GM18507 (cell line): ENCODE data around the gene MIEF1.
A peak's percentile ranks its signal among the peaks of the same experiment; 100 is the strongest.

Source experiments
- DNase-seq: peaks from one replicate; pipeline ENCODE4 v3.0.0; 2011; ENCODE audit warnings: low read depth; ENCODE audit not compliant: insufficient read length; ENCODE audit errors: extremely low spot score
- FAIRE-seq: peaks from 2 replicates; lab custom pipeline; 2011; peaks lifted over from hg19 to GRCh38; lab: Jason Lieb, UNC

Gene MIEF1

GRCh38 chr22:39502109-39502788 lies at the start of gene MIEF1:
MIEF1 (plus strand) TSS chr22:39502290; CDS start chr22:39511295, 9,005 bp downstream.
- FAIRE-seq: peak; percentile 99
- DNase-seq: peak; percentile 95

GRCh38 chr22:39452740-39453040 lies 49.4 kb upstream of the MIEF1 start:
- FAIRE-seq (no peak), DNase-seq (no peak)

GRCh38 chr22:39453765-39454378 lies 48.2 kb upstream of the MIEF1 start:
- FAIRE-seq: no peak
- DNase-seq: no peak

DNA sequence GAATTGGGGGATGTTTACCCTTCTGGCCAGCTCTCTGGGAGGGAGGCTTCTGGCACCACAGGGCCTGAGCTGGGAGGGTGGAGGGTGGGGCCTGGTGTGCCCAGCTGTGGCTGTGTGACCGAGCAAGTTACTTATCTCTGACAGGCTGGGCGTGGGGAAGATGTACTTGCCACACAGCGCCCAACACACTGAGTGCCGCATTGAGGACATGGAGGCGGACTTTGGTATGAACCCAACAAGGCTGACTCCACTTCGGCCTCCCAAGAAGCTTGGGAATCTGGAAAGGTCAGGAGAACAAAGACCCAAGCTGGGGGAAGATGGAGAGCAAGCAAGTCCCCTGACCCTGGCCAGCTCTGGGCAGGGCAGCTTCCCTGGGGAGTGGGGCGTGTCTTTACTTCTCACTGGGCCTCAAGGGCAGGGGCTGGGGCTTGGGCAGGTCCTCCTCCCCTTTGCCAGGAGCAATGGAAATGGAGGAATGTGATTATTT lies 47.7 kb upstream of the MIEF1 start:
- no peak for DNase-seq
- no peak for FAIRE-seq

GRCh38 chr22:39456522-39457197 lies 45.4 kb upstream of the MIEF1 start, which contains the start of gene MGAT3:
MGAT3 (plus strand) TSS chr22:39457012; CDS start chr22:39487348, 30,336 bp downstream.
- FAIRE-seq (no peak), DNase-seq (no peak)

DNA sequence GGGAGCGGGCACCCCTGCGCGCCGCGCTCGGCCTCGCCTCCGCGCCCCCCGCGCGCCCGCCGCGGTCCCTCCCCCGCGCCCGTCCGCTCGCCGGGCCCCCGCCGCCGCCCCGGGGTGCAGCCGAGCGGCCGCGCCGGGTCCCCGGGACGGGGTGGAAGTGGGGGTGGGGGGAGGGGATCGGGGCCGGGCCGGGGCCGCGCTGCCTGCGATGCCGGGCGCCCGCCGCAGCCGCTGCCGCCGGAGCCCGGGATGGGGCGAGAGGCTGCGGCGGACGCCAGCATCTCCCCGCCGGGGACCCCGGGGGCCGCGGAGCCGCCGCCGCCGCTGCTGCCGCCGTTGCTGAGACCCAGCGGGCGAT lies 44.9 kb upstream of the MIEF1 start:
- FAIRE-seq (no peak), DNase-seq (no peak)

DNA sequence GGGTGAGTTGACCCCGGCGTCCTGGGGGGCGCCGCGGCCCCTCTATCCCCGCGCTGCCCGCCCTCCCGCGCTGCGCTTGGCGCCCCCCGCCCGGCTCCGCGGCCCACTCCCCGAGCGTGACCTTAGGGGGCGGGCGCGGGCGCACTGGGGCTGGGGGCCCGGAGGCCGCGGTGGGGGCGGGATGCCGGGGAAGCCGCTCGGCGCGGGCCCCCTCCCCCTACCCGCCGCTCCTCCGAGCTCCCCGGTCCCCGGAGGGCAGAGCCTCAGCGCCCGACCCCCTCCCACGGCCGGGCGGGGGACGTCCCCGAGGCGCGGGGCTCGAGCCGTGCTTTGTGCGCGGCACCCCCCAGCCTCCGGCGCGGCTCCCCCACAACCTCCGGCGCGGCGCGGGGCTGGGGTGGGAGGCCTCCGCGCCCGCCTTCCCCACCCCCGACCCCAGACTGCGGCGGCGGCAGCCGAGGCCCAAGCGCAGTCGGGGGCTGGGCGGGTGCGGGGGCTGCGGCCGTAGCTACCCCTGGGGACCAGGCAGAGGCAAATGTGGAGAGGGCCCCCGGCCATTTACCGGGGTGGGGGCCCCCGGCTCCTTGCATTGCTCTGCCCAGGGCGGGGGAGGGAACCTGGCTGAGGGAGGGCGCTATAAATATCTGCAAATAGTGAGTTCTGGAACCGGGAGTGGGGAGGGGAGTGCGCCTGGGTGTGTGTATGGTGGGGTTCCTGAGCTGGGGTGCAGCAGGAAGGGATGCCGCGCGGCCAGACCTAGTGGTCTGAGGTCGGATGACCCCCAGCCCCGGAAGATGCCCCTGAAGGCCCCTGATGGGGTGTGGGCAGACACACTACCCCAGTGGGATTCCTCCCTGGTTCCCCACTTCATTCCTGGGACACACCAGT lies 44.3 kb upstream of the MIEF1 start:
- peak; percentile 48 for FAIRE-seq
- no peak for DNase-seq

DNA sequence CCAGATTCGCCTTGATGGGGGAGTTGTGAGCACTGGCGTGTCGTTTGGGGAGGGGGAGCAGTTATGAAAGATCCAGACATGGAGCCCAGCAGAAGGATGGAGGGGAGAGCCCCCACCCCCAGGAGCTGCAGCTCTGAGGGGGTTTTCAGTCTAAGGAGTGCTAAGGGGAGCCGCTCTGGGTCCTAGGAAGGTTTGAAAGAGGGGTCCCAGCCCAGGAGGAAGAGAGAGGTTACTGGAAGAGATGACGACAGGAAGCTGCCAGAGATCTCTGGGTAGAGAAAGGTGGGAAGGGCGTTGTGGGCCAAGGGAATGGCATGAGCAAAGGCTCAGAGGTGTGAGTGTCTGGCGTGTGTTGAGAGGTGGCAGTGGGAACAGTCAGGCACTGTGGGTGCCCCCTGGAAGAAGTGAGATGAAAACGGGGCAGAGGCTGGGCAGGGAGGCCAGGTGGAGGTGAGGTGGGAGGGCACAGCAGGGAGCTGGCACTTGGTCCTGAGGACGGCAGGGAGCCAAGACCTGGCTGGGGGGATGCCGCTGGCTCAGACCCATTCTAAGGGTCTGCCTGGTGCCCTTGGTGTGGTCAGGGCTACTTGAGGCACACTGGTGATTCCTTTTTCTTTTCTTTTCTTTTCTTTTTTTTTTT lies 43.5 kb upstream of the MIEF1 start:
- FAIRE-seq (peak; percentile 75), DNase-seq (no peak)

- no peak for DNase-seq
- FAIRE-seq: no peak
These were observed 42.4 kb upstream of the MIEF1 start for GRCh38 chr22:39459681-39460080.

GRCh38 chr22:39462443-39463221 lies 39.5 kb upstream of the MIEF1 start:
- no peak for DNase-seq
- FAIRE-seq: peak; percentile 82

- no peak for FAIRE-seq
- DNase-seq: no peak
These were observed 38.8 kb upstream of the MIEF1 start for GRCh38 chr22:39463277-39463676.

- no peak for DNase-seq
- FAIRE-seq: no peak
These were observed 38.1 kb upstream of the MIEF1 start for GRCh38 chr22:39463931-39464390.

DNA sequence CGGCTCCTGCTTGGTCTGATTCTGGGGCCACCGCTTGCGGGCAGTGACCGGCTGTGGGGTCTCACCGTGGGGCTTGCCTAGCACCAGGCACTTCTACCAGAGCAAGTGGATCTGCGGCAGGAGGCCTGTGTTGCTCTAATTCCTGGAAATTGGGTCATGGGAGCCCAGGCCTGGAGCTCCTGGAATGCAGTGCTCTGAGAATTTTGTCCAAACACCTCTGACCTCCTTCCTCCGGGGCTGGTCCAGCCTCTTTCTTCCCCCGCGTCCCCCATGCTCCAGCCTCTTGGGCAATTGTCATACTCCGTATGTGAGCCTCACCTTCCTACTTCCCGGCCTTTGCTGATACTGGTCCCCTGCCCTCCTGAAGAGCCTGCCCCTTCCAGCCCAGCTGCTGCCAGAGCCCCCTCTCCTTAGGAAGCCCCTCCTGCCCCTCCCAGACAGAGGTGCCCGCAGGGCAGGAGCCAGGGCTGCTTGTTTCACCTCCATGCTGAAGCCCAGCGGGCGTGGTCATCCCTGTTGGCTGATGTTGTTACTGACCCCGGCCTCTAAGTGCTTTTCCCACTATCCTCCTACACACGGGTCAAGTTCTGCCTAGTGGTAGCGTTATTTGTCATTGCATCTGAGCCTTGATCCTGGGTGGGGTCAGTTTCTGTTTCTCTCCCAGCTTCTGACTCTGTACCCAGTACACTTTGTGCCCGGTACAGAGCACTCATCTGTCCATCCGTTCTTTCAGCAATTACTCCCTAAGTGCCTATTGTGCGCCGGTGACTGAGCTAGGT lies 35.7 kb upstream of the MIEF1 start:
- peak; percentile 82 for FAIRE-seq
- DNase-seq: no peak

- no peak for DNase-seq
- FAIRE-seq: peak; percentile 92
These were observed 34.6 kb upstream of the MIEF1 start for GRCh38 chr22:39467390-39467895.

- FAIRE-seq (no peak), DNase-seq (no peak)
These were observed 33.4 kb upstream of the MIEF1 start for GRCh38 chr22:39468487-39469325.

GRCh38 chr22:39469326-39469680 lies 32.8 kb upstream of the MIEF1 start:
- FAIRE-seq (no peak), DNase-seq (no peak)
